Astrocyte (in vitro differentiated cells and primary cell): ENCODE data around the gene YIF1A. TPM values are rescaled to one million over a fixed set of nuclear protein-coding genes. Genes with fewer than 3 reads are reported as not detected.

Experiments
- DNase-seq: peaks from one replicate; pipeline ENCODE4 v3.0.0-alpha.2; 2010; ENCODE audit warnings: low read depth
- FAIRE-seq: peaks from 2 replicates; lab custom pipeline; 2011; peaks lifted over from hg19 to GRCh38; lab: Jason Lieb, UNC
- H2AFZ ChIP-seq: 2 replicates; pipeline ENCODE4 v1.6.0; 2012; ENCODE audit warnings: low read depth, low read length, inconsistent platforms
- H3K27ac ChIP-seq: 2 replicates; pipeline ENCODE4 v1.5.1; 2011; ENCODE audit warnings: low read depth, low read length, inconsistent platforms
- H3K27me3 ChIP-seq: 2 replicates; pipeline ENCODE4 v1.6.0; 2011; ENCODE audit warnings: low read length, inconsistent platforms; ENCODE audit not compliant: insufficient read depth
- H3K36me3 ChIP-seq: 2 replicates; pipeline ENCODE4 v1.5.1; 2011; ENCODE audit warnings: low read length, inconsistent platforms; ENCODE audit not compliant: insufficient read depth
- H3K4me1 ChIP-seq: 2 replicates; pipeline ENCODE4 v1.5.1; 2011; ENCODE audit warnings: low read length, inconsistent platforms; ENCODE audit not compliant: insufficient read depth
- H3K4me2 ChIP-seq: 2 replicates; pipeline ENCODE4 v1.6.0; 2012; ENCODE audit warnings: low read length, inconsistent platforms
- H3K4me3 ChIP-seq: 2 replicates; pipeline ENCODE4 v1.5.1; 2011; ENCODE audit warnings: low read depth, mild to moderate bottlenecking, low read length, inconsistent platforms; ENCODE audit not compliant: insufficient read depth
- H3K79me2 ChIP-seq: 2 replicates; pipeline ENCODE4 v1.6.0; 2012; ENCODE audit warnings: mild to moderate bottlenecking, low read length, inconsistent platforms; ENCODE audit not compliant: insufficient read depth
- H3K9ac ChIP-seq: 2 replicates; pipeline ENCODE4 v1.6.0; 2012; ENCODE audit warnings: mild to moderate bottlenecking, low read length, inconsistent platforms
- H3K9me3 ChIP-seq: 2 replicates; pipeline ENCODE4 v1.5.1; 2012; ENCODE audit warnings: low read depth, mild to moderate bottlenecking, low read length, inconsistent platforms; ENCODE audit not compliant: insufficient read depth
- H4K20me1 ChIP-seq: 2 replicates; pipeline ENCODE4 v1.6.0; 2012; ENCODE audit warnings: low read length, inconsistent platforms; ENCODE audit not compliant: insufficient read depth
- H3K27ac Mint-ChIP-seq: one replicate; pipeline ENCODE4 v1.8.0; 2021; ENCODE audit warnings: mild to moderate bottlenecking, mixed read lengths; ENCODE audit not compliant: unreplicated experiment
- H3K27me3 Mint-ChIP-seq: one replicate; pipeline ENCODE4 v1.8.0; 2021; ENCODE audit warnings: low read depth, mixed read lengths; ENCODE audit not compliant: unreplicated experiment
- H3K36me3 Mint-ChIP-seq: one replicate; pipeline ENCODE4 v1.8.0; 2021; ENCODE audit warnings: low read depth, mixed read lengths; ENCODE audit not compliant: unreplicated experiment
- H3K4me1 Mint-ChIP-seq: one replicate; pipeline ENCODE4 v1.8.0; 2021; ENCODE audit warnings: low read depth, mixed read lengths; ENCODE audit not compliant: unreplicated experiment
- H3K4me3 Mint-ChIP-seq: one replicate; pipeline ENCODE4 v1.8.0; 2021; ENCODE audit warnings: mild to moderate bottlenecking, moderate library complexity, mixed read lengths; ENCODE audit not compliant: unreplicated experiment
- H3K9me3 Mint-ChIP-seq: one replicate; pipeline ENCODE4 v1.8.0; 2021; ENCODE audit warnings: mild to moderate bottlenecking, mixed read lengths; ENCODE audit not compliant: unreplicated experiment
- CTCF ChIP-seq: IDR thresholded peaks from 2 replicates; pipeline ENCODE4 v1.5.1; 2011; ENCODE audit warnings: low read depth, mild to moderate bottlenecking, inconsistent platforms, low read length, moderate library complexity; ENCODE audit not compliant: insufficient read depth
- EZH2 ChIP-seq: IDR thresholded peaks from 2 replicates; pipeline ENCODE4 v1.6.1; 2012; ENCODE audit warnings: mild to moderate bottlenecking, low read length, inconsistent platforms; ENCODE audit not compliant: insufficient read depth
- total RNA-seq: library from RNA; stranded (reverse); gene quantifications from 2 replicates; pipeline ENCODE4 v1.2.1, GENCODE V29; 2021

YIF1A gene
- total RNA-seq, 1 donor from 2014 or later = 129 TPM

GRCh38 chr11:66279092-66279734 lies 9.7 kb downstream of the YIF1A start:
- Mint-ChIP-seq H3K27me3 (no peaks in the 10 kb centered on the region), H3K9me3 (no peaks in the 10 kb centered on the region), H3K27ac (peak overlapping the region; percentile 81), H3K4me1 (peaks cover 4% of the 10 kb centered on the region), H3K36me3 (peaks cover 5% of the 10 kb centered on the region), H3K4me3 (peak overlapping the region; percentile 67)
- FAIRE-seq (no peak), DNase-seq (no peak)
- Histone ChIP-seq H3K4me1 (peaks cover 18% of the 10 kb centered on the region), H3K27ac (no peak overlapping the region), H3K27me3 (no peaks in the 10 kb centered on the region), H3K79me2 (no peaks in the 10 kb centered on the region), H3K9me3 (no peaks in the 10 kb centered on the region), H2AFZ (no peak overlapping the region), H3K9ac (peak overlapping the region; percentile 27), H3K4me2 (peak overlapping the region; percentile 84), H3K36me3 (peaks cover 9% of the 10 kb centered on the region), H3K4me3 (no peak overlapping the region), H4K20me1 (peaks cover 66% of the 10 kb centered on the region)
- TF ChIP-seq EZH2 = no peak
- TF ChIP-seq CTCF = no peak

GRCh38 chr11:66278363-66279091 lies 10.4 kb downstream of the YIF1A start:
- Mint-ChIP-seq H3K4me1 (peaks cover 4% of the 10 kb centered on the region), H3K9me3 (no peaks in the 10 kb centered on the region), H3K27ac (peak overlapping the region; percentile 58), H3K27me3 (no peaks in the 10 kb centered on the region), H3K4me3 (peak overlapping the region; percentile 82), H3K36me3 (peaks cover 10% of the 10 kb centered on the region)
- H3K9me3 ChIP-seq = no peaks in the 10 kb centered on the region
- peak overlapping the region; percentile 27 for H3K9ac ChIP-seq
- no peak overlapping the region for H3K27ac ChIP-seq
- no peaks in the 10 kb centered on the region for H3K27me3 ChIP-seq
- no peak for FAIRE-seq
- DNase-seq = no peak
- H4K20me1 ChIP-seq = peaks cover 66% of the 10 kb centered on the region
- peak overlapping the region; percentile 84 for H3K4me2 ChIP-seq
- no peak overlapping the region for H2AFZ ChIP-seq
- H3K4me1 ChIP-seq = peaks cover 18% of the 10 kb centered on the region
- no peak overlapping the region for H3K4me3 ChIP-seq
- peaks cover 15% of the 10 kb centered on the region for H3K36me3 ChIP-seq
- H3K79me2 ChIP-seq = no peaks in the 10 kb centered on the region
- TF ChIP-seq EZH2 = no peak
- TF ChIP-seq CTCF = no peak
